Activated CD8-positive, alpha-beta memory T cell treated with anti-CD3 and anti-CD28 coated beads, Interleukin-2, amount 50 U/mL, for 24 hours (primary cell): ENCODE measurements around the gene PRR35.

Source experiments
- DNase-seq: peaks from one replicate; pipeline ENCODE4 v3.0.0-alpha.2; 2020; ENCODE audit errors: extremely low read depth

The PRR35 gene

DNA sequence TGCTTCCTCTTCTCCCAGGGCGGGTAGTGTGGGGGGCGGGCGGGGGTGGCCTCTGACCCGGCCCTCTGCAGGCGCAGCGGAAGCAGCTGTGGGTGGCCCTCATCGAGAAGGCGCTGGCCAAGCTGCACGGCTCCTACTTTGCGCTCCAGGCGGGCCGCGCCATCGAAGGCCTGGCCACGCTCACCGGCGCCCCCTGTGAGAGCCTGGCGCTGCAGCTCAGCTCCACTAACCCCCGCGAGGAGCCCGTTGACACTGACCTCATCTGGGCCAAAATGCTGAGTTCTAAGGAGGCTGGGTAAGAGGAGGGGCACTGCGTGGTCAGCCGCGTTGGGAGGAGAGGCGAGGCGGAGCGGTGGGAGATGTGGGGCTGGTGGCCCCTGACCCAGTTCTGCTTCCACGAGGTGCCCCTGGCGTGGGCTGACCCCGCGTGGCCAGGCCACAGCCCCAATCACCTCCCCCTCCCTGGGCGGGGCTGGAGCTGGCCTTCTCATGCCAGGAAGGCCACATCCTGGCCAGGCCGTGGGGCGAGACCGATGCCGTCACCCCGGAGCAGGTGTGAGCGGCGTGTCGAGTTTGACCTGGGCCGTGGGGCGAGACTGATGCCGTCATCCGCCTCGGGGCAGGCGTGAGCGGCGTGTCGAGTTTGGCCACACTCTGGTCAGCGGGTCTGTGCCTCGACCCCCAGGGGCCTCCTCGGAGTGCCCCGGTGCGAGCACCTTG, 10.5 kb upstream of the PRR35 start:
- no peak for DNase-seq

DNA sequence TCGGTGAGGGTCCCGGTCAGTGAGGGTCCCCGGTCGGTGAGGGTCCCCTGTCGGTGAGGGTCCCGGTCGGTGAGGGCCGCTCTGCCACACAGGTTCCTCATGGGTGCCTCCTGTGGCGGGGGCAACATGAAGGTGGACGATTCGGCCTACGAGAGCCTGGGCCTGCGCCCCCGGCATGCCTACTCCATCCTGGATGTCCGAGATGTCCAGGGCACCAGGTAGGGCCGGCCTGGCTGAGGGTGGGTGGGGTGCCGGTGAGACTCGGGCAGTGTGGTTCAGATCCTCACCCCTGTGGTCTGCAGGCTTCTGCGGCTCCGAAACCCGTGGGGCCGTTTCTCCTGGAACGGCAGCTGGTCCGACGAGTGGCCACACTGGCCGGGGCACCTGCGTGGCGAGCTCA, 9.0 kb upstream of the PRR35 start:
- no peak for DNase-seq

- DNase-seq, result no peak
Measured at GRCh38 chr16:552171-552570, 8.0 kb upstream of the PRR35 start.

DNA sequence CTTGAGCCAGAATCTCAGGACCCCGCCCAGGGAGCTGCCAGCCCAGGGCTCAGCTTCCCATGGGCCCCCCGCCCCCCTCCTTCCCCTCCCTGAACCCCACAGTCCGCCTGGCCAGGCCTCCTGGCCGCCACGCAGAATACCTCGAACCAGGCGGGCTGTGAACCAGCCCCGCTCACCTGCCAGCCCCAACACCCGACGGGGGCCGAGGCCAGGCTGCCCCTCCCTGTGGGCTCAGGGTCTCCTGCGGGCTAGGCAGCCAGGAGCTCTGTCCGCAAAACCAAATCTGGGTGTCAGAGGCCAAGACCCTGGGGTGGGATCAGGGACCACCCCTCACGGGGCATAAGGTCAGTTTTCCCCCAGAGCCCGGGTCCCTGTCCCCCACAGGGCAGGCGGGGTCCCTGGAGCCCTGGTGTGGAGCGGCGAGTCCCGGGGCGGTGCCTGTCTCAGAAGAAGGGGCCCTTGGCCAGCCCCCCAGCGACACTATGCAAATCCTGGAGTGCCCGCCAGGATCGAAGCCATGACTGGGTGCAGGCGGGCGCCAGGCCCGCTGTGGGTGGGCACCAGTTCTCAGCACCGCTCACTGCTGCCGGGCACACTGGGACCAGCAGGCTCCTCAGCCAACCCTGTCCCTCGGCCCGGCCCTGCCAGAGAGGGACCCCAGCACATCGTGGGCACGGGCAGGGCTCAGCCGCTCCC, 6.4 kb upstream of the PRR35 start:
- DNase-seq, result no peak

DNA sequence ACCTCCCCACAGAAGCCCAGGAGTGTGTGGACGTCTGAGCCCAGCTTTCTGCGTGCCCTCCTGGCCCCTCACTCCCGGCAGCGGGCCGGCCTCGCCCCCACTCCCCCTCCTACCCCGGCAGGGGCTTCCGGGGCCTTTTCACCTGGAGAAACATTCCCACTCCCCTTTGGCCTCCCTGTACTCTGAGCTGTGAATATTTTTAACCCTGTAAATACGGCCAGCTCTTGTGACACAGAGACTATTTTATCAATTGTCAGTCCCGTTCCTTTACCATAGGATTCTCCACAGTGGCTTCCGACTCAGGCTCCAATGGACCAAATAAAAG, 5.9 kb upstream of the PRR35 start:
- no peak for DNase-seq

- no peak for DNase-seq
Measured at GRCh38 chr16:554640-555365, 5.4 kb upstream of the PRR35 start.

DNA sequence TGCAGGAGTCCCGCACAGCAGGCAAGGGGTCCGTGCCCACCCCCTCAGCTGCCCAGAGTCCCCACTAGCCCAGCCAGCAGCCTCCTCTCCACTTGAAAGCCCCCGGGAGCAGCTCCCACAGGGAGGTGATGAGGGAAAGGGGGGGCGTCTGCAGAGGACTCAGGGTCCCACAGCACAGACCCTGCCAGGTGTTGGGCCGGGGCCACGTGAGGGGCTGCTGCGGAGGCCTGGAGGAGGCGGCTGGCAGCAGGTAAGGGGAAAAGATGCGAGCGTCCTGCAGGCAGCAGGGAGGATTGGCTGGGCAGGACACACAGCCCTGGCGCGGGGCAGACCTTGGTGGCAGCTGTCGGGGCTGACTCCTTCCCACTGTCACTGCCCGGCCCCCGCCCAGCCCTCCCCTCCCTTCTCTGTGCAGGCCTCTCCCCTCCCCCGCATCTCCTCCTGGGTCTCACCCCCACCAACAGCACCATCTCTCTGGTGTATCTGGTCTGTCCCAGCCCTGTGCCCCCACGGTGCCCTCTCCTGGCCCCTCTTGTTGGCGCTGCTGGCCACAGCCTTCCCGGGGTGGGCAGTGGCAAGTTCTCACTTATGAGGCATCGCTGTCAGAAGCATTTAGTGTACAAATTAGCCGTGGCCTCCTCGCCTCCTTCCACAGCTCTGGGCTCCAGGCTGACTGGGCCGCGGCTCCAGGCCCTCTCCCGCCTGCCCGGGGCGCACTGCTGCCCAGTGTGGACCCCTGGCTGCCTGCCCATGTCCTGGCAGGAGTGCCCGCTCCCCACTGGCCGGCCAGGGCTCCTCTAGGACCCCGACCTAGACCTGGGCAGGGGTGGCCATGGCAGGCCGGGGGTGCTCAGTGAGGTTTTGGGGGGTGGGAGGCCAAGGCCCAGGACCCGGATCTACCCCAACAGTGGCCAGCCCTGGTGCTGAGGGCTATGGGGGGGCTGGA, 4.4 kb upstream of the PRR35 start:
- no peak for DNase-seq

DNA sequence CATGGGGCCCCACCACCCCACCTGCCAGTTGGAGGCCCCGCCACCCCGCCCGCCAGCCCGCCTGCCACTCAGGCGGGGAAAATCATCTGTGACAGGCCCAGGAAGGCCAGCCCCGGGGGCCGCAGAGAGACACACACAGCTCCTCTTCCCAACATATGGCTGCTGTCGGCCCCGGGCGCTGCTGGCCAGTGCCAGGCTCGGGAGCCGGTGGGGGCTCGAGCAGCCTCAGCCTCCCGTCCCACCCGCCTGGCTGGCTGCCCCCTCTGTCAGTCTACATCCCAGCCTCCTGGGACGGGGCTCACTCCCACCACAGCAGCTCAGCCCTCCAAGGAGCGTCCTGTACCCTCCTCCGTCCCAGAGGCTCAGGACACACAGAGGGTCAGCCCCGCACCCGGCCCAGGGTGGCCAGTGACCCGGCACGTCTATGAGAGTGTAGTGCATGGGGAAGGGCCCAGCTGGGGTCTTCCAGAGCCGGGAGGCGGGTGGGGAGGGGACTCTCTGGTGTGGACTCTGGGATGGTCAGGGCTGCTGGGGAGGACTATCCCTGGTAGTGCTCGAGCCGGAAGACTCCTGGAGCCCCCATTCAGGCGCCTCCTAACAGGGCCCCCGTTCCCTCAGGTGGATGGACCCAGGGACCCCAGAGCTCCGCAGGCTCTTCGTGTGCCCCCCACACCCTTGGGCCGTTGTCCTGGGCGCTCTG, 3.6 kb upstream of the PRR35 start:
- no peak for DNase-seq

DNA sequence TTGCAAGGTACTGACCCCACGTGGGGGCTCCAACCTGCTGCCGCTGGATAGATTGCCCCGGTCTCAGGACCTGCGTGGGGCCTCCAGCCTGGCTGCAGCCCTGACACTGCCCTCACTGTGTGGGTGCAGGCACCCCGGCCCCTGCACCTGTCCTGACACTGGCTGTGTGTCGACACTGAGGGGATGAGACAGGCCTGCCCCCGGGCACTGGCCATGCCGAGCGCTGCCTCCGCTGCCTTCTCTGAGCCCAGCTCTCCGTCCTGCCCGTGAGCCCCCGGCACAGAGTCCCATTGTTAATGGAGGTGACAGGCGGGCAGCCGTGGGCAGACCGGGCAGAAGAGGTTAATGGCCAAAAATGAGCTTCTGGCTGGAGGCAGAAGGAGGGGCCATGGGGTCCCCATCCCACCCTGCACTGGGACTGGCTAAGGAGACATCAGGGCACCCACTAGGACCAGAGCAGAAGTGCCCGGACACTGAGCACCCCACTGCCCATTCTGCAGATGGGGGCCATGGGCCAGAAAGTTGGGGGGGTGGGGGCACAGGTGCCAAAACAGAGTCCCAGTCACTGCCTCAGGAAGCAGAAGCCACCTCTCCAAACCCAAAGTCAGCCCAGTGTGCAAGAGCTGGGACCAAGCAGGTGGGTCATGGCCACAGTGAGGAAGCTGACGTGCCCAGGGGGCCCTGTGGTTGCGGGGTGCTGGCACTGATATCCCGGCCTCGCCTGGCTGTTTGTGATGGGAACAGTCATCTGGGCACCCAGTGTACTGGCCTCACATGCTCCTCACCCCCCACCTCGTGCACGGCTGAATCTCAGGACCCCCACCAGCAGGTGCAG, 2.5 kb upstream of the PRR35 start:
- DNase-seq, result no peak

DNA sequence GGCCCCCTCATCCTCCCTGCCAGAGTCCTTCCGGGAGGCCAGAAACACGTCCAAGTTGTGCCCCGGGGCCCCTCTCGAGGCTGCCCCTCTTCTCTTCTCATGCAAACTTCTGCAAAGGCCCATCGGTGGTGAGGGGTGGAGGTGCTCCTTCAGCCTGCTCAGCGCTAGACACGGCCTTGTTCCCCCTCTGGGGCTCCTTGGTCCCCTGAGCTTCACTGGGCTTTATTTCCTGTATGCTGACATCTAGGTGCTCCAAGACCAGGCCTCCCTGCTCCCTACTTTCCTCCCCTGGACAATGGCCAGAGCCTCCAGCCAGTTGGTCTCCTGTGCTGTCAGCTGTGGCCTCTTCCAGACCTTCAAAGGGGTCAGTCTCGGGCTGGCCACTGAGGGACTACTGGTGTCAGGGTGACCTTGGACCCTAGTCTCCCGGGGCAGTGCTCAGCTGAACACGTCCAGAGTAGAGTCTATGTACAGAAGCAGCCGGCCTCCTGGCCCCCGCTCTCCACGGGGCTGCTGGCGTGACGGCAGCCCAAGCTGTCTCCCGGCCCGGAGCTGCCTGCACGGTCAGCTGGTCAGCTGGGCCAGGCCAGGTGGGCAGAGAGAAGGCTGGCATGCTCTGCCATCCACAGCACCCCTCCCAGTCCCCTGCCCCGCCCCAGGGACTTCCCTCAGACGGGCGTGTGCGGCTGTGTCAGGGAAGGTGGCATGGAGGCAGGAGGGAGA, 1.7 kb upstream of the PRR35 start:
- DNase-seq, result no peak

- no peak for DNase-seq
Measured at GRCh38 chr16:559021-559380, 1.2 kb upstream of the PRR35 start.

GRCh38 chr16:559411-560203, 587 bp upstream of the PRR35 start:
- no peak for DNase-seq

- DNase-seq, result no peak
Measured at GRCh38 chr16:560701-561412, 663 bp downstream of the PRR35 start.

- no peak for DNase-seq
Measured at GRCh38 chr16:561413-561794, 1.2 kb downstream of the PRR35 start.

DNA sequence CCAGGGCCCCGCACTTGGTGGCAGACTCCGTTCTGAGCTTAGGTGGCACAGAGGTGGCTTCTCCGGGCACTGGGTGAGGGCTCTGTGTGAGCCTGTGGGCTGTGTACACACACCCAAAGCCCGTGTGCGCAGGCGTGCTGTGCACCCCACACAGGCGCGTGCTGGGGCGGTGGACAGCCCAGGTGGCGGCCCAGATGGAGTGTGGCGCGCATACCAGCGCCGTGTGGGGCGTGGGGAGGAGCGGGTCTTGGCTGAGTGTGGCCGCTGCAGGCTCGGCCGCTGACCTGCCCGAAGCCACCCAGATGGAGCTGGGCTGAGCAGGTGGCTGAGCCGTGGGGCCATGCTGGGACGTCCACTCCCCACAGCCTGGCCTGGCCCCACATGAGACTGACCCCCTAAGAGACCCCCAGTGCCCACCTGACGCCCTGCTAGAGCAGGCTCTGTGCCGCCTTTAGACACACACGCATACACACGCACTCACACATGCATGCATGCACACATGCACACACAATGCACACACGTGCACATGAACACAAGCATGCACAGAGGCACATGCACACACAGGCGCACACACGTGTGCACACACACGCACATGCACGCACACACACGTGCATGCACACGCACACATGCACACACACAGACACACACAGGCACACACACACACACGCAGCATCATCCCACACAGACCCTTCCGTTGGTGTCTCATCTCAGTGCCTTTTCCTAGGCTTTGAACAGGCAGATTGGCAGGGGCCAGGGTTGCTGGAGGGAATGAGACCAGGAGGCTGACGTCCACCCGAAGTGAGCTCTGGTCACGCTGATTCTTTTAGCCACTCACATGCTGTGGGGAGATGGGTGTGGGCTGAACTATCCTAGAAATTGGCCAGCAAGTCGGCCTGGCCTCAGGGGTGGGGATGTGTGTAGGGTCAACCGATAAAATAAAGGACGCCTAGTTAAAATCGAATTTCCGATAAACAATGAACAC, 2.1 kb downstream of the PRR35 start:
- DNase-seq, result no peak

DNA sequence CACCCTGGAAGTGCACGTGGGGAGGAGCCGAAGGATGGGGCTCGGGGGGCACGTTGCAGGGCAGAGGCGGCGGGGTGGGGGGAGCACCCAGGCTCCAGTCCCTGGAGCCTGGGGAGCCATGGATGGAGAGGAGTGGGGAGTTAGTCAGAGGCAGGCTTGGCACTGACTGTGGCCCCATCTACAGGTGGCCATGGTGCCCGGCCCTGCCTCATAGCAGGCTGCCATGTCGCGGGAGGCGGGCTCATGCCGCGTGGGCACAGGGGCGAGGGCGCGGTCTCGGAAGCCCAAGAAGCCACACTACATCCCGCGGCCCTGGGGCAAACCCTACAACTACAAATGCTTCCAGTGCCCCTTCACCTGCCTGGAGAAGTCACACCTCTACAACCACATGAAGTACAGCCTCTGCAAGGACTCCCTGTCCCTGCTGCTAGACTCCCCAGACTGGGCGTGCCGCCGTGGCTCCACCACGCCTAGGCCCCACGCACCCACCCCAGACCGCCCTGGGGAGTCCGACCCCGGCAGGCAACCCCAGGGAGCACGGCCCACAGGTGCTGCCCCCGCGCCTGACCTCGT, 3.0 kb downstream of the PRR35 start:
- DNase-seq, result no peak
